Measurements from ENCODE around the gene CCND2.

The CCND2 gene

DNA sequence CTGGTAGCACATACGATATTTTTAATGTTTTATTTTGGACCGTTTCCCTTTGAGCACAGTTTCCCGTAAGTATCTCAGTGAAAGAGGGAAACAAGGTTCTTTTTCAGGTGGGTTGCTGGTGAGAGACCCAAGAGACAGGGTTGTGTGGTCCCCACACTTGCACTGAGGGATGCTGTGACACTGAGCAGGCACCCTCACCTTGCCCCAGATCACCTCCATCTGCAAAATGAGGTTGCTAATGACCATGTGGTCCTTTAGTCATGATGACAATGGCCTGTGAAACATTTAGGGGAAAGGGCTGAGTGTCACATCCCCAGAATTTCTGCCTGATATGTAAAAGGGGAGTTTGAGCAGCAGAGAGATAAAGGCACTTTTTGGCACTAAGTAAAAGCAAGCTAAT lies 4.3 kb downstream of the CCND2 start:
- no peak for DNase-seq

DNA sequence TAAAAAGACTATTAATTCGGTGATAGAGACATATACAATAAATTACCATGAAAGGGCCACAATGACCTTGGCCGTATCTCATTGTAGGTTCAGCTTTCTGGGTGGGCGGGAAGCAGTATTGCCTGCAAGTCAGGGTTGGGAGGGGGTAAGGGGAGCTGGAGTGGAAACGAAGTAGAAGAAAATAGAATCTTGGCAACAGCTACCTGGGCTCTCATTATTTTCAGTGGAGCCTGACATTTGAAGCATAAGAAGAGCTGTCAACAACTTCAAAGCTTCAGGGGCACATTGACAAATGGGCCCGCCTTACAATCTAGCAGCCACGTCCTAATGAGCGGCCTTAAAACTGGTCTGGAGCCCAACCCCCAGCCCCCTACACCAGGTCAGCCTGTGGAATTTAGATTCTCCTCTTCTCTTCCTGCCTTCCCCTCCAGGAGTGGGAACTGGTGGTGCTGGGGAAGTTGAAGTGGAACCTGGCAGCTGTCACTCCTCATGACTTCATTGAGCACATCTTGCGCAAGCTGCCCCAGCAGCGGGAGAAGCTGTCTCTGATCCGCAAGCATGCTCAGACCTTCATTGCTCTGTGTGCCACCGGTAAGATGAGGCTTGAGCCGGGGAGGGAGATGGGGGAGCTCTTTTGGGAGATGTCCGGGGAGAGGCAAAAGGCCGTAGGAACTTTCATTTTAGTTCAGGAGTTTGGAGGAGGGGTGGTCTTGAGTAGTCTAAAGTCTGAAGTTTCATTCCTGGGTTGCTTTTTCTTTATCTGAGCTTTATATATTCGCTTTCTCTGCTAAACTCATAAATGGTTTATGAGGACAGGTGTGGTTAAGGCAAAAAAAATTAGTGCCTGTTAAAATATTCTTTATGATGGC lies 5.0 kb downstream of the CCND2 start:
- no peak for DNase-seq

DNA sequence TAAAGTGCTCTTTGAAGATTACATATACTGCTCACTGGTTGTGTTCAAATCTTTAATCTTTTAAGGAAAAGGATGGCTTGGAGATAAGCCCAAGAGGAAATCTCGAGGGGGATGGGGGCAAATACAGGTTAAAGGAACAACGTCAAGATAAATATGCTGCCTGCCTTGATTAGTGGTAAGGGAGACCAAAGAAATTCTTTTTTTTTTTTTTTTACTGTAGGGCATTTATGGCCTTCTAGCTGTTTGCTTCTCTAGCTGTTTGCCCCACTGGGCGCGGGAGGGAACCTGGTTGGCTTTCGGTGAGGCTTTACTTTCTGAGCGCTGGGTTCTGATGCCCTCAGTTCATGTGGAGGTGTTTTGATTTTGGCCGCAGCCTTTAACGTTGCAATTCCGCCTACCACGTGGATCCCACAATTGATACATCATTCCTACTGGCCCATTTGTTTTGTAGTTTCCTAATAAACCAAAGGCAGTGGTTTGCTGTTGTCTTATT lies 5.7 kb downstream of the CCND2 start:
- no peak for DNase-seq

DNA sequence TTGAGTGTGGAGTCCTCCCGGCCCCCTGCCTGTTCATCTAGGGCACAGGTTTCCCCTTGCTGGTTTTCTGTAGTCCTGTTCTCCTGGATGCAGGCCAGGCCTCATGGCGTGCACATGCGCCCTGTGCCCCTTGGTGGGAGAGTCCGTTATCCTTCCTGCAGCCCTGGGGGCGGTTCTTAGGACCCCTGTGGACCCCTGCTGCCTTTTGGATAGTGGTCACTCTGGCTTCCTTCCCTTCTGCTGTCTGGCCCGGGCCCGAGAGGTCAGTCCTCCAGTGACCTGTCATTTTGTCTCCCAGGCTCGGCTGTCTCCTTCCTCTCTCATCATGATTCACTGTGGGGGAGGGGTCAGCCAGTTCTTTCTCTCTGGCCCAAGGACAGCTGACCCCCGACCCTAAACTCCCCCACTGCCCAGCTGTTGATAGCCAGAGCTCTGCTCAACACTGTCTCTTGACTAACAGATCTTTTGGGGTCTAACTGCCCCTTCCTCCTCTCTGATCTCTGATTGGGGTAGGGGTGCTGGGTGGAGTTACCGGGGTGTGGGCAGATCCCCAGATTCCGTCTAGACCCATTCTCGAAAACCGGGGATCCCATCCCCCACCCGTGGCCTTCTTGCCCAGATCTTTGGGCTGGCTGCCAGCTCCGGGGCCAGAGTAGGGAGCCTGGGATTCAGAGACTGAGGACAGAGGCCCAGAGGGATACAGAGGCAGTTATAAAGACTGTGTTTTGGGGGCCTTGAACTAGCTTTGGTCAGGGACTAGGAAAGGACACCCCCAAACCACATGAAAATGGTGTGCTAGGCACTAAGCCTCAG lies 7.0 kb downstream of the CCND2 start:
- DNase-seq, result no peak

DNA sequence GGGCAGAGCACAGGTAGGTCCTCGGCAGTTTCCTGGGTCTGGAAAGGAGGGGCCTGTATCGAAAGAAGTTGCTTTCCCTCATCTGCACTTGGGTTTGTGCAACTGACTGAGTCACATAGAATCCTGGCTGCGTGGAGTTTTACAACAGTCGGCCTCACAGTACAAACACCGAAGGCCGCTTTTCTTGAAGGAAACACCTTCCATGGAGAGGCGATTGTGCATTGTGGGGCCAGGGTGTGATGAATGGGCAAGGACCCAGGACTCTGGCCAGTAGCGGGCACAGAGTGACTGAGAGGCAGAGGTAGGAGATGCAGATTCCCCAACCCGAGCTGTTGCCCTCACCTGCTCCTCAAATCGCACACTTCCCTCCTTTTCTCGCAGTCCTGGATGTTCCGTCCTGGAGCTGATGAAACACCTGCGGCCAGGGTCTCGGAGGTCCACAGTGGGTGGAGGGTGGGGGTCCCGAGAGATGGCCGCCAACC lies 7.7 kb downstream of the CCND2 start:
- no peak for DNase-seq

DNA sequence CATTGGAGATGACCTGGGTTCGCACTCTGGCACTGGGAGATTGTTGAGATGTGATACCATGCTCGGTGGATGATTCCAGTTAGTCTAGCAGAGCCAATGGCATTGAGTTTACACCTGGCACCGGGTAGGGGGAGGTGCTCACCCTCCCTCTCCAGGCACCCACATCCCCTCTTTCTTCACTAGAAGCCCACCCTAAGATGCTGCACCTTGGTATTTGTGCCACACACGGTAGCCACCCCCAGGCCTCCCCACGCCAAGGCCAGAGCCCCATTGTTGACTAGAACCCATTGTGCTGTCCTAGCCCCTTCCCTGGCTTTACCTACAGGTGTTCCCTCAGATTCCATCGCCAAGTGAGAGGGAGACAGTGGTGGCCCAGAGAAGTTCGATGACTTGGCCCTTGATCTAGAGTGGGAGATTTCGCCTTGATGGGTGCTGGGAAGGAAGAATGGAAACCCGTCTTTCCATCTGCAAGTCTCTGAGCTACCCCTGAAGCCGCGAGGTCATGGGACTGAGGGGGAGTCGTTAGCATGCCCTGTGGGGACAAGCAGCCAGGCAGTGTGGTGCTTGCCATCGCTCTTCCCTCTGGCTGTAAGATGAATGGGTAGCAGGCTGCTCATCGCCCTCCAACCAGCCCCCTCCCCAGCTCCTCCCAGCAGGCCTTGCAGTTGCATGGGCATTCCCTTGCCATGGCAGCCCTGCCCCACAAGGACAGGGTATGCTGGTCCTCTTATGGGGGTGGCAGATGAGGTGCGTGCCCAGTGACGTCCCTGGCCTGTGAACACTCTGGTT lies 8.7 kb downstream of the CCND2 start:
- no peak for DNase-seq

DNA sequence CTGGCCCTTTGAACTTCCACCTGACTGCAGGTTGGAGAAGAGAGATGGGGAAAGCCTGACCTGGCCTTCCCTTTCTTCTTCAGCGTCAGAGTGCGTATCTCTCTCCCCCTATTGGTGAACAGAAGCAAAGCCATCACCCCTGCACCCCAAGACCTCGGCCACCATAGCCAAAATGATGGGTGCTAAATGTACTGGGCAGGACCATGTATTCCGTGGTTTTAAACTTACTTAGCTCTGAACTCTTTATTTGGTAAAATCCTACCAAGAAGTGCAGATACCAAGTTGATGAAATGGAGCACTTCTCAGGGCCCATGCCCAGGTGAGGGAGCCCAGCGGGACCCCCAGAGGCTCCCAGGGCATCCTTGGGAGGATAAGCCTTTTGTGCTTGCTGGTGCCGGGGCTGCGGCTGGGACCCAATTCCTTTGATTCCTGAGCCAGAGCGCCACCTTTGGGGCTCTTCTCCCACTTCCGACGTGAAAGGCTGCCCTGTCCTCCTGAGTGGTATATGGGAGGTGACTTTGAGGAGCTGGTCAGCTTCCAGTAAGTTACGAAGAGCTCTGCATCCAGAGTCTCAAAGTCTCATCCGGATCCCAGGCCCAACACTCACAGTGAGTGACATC lies 9.4 kb downstream of the CCND2 start:
- no peak for DNase-seq

DNA sequence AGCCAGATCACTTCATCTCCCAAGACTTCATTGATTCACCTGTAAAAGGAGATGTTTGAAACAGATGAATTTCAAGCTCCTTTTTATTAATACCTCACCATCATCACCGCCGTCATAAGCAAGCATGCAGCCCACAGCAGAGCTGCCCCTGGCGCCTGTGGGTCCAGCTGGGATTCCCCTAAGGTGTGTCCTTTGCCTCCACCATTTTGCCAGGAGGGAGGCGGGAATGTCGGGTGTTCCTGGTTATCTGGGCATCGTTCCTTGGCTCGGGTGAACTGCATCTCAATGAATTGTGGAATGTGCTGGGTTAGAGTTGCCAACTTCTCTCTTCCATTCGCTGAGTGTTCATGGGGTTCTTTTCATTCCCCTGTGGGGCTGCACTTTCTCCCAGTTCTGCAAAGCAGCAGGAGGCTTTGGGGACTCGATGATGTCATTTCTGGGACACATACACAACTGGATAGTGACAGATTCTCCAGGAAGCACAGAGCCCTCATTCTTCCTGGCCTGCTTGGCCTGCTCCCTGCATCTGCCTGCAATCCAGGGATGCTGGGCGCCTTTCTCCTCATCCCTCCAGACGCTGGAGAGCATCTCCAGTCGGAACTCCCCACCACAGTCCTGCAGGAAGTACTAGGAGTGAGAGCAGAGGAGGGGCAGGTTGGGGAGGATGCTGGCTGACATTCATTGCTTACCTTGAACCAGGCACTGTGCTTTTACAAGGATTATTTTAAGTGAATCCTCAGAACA lies 10.1 kb downstream of the CCND2 start:
- no peak for DNase-seq

DNA sequence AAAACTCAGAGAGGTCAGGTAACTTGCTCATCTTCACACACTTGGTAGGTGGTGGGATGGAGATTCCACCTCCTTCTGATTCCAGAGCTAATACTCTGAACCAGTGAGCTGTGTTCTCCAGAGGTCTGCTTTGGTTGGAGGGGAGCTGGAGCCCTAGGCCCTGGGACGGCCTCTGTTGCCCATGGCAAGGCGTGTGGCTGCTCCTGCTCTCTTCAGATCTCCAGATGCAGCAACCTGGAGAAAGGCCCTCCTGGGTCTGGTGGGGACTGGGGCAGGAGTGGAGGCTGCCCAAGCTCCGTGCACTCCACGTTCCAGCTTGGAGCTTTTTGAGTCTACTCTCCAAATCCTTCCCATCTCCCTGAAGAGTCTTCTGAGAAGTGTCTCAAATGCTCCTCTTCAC lies 10.7 kb downstream of the CCND2 start:
- DNase-seq, result no peak

DNA sequence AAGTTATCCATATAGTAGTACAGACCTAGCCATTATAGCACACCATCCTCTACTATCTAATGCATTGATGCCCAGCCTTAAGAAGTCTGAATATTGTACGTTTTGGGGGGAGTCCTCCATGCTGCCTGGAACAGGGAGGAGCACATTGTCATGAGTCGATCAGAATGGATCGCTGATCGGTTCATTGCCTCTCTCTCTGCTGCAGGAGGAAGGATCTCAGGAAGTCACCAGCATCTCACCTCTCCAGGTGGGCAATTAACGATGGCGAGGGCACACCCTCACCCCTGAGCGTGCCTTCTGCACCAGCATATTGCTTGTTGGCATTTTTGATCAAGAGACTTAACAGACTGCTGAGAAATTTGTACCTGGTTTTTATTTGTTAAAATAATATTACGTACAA lies 11.5 kb downstream of the CCND2 start:
- DNase-seq, result no peak

DNA sequence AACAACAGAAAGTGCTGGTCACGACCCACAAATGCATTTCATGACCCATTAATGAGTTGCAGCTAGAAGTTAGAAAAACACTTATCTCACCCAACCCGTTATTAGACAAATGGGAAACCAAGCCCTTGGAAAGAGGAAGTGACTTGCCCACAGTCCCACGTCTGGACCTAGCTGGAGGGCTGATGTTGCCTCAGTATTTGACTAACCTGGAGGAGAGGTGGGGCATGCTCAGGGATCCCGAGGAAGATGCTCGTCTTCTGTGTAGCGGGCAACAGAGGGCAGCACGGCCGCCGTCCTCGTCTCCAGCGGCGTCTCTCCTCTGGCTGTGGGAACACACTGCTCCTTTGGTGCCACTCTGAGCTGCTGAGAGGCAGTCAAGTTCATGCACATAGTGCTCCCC lies 12.7 kb downstream of the CCND2 start:
- no peak for DNase-seq

DNA sequence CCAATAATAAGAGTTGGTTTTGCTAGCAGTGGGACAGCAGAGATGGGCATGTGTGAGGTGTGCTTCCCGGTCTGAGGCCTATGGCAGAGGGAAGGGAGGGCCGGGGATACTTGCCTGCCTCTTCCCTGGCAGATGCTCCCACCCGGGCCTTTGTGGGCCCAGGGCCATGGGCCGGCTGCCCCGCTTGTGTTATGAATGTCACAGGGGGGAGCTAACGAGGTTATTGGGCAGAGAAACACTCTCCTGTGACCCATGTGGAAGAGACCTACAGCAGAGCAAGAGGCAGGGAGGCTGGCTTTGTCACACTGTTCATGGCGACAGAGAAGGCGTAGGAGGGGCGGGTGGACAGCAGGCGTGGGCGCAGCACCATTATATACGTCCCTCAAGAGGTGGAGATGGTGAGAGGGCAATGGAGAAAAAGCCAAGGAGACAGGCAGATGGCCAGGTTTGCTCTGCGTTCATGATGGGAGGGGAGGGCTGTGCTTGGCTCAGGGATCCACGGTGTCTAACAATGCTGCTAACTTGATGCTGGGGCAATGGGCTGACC lies 13.3 kb downstream of the CCND2 start:
- no peak for DNase-seq

DNA sequence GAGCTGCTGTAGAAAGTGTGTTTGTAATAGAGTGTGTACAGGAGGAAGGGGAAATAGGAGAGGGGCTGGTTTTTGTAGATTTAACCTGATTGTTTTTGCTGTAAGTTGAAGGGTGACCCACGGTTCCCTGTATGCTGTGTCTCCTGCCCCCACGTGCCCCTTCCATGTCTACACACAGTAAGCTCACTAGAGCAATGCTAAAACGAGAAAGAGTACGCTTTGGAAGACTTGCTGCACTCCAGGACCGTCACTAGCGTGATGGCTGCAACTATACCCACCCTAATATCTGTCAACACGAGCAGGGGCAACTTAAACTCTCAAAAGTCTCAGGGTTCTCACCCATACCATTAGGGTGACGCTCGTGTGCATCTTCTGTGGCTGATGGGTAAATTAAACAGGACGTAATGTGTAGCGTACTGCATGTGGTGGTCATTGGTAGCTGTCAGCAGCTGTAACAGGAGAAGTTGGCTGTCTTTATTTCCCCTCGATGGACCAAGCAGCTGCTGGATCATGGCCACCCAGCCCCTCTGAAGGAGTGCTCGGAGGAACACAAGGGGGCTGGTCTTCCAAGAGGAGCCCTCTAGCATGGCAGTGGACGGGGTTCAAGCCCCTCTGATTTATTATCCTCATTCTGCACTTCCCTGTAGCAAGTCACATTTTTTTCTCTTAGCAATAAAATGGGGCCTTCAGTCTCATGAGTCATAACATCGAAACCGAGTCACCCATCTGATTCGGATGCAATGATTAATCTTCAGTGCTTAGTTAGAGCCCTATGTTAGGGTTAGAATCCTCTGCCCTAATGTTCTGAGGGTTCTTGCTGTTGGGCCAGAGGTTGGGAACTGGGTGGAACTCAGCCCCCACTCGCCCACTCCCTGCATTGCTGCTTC lies 14.0 kb downstream of the CCND2 start:
- DNase-seq, result no peak

DNA sequence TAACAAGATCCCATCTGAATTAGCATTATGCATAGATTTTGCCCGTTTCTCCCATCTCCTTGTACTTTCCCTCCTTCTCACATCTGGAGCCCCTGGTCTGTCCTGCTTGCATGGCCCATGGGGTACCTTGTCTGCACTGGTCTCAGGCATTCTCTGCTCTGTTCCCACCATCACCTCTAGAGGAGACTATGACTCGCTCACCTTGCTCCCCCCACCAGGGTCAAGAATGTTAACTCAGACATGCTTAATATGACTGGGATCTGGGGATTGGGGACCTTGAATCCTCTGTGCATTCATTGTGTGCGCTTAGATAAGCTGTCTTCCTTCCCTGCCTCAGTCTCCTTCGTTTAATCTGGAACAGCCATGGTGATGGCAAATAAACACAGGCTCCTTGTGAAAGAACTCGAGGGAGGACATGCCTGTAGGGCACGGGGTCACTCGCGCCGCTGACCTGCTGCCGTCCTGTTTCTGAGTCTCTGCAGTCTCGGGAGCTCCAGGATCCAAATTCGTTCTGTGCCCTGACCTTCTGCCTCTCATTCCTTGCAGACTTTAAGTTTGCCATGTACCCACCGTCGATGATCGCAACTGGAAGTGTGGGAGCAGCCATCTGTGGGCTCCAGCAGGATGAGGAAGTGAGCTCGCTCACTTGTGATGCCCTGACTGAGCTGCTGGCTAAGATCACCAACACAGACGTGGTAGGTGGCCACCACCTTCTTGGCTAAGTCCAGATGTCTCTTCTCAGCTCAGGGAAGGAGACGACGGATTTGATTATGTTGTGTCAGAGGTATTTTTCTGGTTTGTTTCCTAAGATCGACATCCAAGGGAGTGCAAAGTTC lies 15.0 kb downstream of the CCND2 start:
- no peak for DNase-seq

DNA sequence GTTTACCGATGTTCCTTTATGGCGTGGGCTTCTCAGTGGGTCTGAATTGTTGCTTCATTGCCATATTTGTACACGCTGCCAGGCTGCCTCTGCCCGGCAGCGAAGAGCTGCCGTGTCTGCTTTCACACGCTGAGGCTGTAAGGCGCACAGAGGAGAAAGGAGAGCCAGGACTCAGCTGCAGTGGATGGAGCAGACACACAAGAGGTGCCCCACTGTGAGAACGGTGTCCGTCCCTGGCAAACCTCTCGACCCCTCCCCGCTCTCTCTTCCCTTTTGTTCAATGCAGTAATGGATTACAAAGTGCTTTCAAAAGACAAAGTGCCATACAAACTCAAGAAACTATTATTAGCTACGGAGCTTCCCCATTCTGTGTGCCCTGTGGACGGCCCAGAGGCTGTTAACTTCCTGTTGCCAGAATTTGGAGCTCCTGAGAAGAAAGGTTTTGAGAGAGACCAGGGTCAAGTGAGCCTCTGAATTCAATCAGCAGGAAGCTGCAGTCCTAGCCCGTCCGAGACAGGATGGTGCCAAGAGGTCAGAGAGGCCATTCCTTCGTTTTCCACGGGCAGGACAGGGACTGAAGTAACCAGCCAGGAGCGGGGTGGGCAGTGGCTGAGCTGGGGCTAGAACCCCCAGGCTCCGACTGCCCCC lies 15.8 kb downstream of the CCND2 start:
- DNase-seq, result no peak

DNA sequence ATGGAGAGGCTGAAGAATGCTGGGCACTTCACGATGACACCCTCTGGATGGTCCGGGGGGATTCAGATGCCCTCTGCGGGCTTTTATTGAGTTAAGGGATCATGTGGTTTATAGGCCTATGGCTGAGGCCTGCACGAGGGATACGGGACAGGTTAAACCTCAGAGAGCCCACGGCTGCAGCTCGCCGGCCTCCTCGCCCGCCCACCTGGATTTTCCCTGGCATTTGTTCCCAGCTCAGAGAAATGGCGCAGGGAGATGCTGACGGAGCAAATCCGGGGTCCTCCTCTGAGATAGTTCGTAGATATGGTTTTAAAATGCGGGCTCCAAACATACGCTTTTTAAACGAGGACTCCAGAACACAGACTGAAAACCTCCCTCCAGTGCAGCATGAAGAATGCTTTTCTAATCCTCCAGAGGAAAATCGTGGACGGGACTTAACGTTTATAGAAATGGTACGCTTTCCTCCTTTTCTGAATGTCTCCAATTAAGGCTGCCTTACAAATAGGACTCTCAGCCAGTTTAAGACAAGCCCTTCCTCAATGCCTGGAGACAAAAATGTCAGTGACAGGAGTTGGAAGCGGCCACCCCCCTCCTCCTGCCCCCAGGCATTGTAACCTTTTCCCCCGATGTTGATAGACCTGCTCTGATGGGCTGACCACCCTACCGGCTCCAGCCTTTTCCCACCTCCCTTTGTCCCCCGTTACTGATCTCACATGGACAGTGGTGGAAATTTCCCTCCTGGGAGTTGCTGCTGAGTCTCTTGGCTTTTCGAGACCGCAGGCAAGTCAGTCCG lies 16.6 kb downstream of the CCND2 start:
- no peak for DNase-seq

DNA sequence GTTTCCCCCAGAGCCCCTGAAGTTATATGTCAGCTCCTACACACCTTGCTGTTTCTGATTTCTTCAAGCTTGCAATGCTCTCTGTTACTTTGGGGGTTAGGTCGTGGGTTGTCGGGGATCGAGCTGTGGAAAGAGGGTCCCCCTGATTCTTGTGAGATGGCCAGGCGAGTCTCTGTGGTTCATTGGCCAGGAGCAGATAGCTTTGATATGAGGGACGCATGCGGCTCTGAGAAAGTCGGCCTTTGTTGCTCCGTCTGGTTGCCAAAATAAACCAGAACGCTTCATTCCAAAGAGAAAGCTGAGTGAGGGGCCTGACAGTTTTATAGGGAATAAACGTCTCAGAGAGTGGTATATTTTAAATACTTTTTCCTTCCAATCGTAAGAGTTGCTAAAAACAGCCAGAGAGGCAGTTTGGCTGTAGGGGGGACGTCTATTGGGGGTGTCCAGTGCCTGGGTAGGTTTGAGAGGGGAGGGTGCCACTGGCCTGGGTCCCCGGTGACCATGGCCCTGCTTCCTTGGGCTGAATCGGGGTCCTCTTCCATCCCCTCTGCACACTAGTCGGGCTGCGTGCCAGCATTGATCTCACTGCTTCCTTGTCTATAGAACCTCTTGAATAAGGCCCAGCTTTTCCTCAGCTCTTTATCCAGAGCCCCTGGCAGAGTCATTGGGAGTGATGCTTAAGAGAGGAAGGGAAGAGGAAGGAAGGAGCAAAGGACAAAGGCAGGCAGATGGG lies 18.9 kb downstream of the CCND2 start:
- DNase-seq, result no peak
